ENCODE measurements around the gene GET4. TPM values are rescaled to one million over a fixed set of nuclear protein-coding genes. Genes with fewer than 3 reads are reported as not detected.

The GET4 gene
- total and polyA plus RNA-seq, 2 of the 13 experiments (the other 11 are each of a cell fraction or from before 2014, with no cell fraction given) = 28.2 to 35.2 TPM

DNA sequence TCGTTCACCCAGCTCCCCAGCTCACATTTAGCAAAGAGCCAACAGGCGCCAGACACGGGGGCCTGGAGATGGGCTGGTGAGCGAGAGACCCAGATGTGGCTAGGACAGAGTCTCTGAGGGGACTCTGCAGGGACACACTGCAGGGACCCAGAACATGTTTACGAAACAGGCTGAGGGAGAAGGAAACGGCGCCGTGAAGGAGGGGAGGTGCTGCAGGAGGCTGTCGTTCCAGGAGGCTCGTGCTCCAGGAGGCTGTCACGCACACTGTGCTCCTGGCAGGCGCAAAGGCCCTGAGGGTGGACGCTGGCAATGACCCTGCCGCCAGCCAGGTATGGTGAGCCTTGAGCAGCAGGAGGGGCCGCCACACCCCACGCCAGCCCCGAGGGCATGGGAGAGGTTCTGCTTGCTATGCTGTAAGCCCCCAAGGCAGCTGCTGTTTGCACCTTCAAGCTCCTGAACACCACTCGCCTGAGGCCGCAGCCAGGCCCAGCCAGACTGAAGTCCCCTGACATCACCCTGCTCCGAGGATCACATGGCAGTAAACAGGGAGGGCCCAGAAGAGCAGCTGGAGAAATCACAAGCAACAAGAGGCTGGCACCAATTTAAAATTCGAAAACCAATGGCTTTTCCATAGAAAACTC lies 50.8 kb downstream of the GET4 start (continued):
- TF ChIP-seq, protein P1, sequence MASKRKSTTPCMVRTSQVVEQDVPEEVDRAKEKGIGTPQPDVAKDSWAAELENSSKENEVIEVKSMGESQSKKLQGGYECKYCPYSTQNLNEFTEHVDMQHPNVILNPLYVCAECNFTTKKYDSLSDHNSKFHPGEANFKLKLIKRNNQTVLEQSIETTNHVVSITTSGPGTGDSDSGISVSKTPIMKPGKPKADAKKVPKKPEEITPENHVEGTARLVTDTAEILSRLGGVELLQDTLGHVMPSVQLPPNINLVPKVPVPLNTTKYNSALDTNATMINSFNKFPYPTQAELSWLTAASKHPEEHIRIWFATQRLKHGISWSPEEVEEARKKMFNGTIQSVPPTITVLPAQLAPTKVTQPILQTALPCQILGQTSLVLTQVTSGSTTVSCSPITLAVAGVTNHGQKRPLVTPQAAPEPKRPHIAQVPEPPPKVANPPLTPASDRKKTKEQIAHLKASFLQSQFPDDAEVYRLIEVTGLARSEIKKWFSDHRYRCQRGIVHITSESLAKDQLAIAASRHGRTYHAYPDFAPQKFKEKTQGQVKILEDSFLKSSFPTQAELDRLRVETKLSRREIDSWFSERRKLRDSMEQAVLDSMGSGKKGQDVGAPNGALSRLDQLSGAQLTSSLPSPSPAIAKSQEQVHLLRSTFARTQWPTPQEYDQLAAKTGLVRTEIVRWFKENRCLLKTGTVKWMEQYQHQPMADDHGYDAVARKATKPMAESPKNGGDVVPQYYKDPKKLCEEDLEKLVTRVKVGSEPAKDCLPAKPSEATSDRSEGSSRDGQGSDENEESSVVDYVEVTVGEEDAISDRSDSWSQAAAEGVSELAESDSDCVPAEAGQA (IDR thresholded peaks at IDR 0.05; ENCODE audit: low read depth) = 0 out of 2 replicates have a peak, but pooled peaks have one; percentile 19
- TF ChIP-seq, protein P1 (CRISPR knock-in tag; IDR thresholded peaks at IDR 0.05; ENCODE audit: borderline replicate concordance) = no peak
- no peak for TF ChIP-seq HCFC1 (IDR thresholded peaks at IDR 0.05; ENCODE audit: low read depth, low read length)

GRCh38 chr7:929311-929711 lies 53.0 kb downstream of the GET4 start:
- no TSS peak for BruUV-seq (replicated peaks)
- CTCF ChIA-PET (ENCODE audit: low intra/inter-chr PET ratio, low total read pairs) = no interaction called here
- no peak for TF ChIP-seq E2F5 (CRISPR knock-in tag; conservative IDR thresholded peaks at IDR 0.05)
- TF ChIP-seq TBX3 (IDR thresholded peaks at IDR 0.05; ENCODE audit: borderline replicate concordance) = no peak
- TF ChIP-seq, protein P2, sequence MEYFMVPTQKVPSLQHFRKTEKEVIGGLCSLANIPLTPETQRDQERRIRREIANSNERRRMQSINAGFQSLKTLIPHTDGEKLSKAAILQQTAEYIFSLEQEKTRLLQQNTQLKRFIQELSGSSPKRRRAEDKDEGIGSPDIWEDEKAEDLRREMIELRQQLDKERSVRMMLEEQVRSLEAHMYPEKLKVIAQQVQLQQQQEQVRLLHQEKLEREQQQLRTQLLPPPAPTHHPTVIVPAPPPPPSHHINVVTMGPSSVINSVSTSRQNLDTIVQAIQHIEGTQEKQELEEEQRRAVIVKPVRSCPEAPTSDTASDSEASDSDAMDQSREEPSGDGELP (IDR thresholded peaks at IDR 0.05; ENCODE audit: borderline replicate concordance, low read depth) = no peak
- 0 out of 2 replicates have a peak, but pooled peaks have one; percentile 30 for TF ChIP-seq ZBTB38 (CRISPR knock-in tag; IDR thresholded peaks at IDR 0.05)
- TF ChIP-seq, protein P3, sequence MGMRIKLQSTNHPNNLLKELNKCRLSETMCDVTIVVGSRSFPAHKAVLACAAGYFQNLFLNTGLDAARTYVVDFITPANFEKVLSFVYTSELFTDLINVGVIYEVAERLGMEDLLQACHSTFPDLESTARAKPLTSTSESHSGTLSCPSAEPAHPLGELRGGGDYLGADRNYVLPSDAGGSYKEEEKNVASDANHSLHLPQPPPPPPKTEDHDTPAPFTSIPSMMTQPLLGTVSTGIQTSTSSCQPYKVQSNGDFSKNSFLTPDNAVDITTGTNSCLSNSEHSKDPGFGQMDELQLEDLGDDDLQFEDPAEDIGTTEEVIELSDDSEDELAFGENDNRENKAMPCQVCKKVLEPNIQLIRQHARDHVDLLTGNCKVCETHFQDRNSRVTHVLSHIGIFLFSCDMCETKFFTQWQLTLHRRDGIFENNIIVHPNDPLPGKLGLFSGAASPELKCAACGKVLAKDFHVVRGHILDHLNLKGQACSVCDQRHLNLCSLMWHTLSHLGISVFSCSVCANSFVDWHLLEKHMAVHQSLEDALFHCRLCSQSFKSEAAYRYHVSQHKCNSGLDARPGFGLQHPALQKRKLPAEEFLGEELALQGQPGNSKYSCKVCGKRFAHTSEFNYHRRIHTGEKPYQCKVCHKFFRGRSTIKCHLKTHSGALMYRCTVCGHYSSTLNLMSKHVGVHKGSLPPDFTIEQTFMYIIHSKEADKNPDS (CRISPR knock-in tag; IDR thresholded peaks at IDR 0.05) = no peak
- TF ChIP-seq ZSCAN22 (CRISPR knock-in tag; IDR thresholded peaks at IDR 0.05) = no peak

More at GRCh38 chr7:929311-929711, 53.0 kb downstream of the GET4 start:
- peaks cover 69% of the 10 kb centered on the region for H3K4me1 ChIP-seq (ENCODE audit: insufficient read depth, low read length)
- H4K20me1 ChIP-seq (ENCODE audit: insufficient read depth, low read length) = no peaks in the 10 kb centered on the region
- in situ Hi-C loops (cut with HindIII; ENCODE audit: extremely low pct_ligation_motif_present, low pct_unique_long_range_greater_than_20kb) = no loop called here
- 87% methylated on average over 14 of the region's 14 CpGs for WGBS (ENCODE audit: low lambda C conversion rate)
- no peaks in the 10 kb centered on the region for H3K36me3 ChIP-seq (replicated peaks in 1 of 2; ENCODE audit: control insufficient read depth in 1 of 2, insufficient read depth in 2 of 2, low read length in 2 of 2)
- no peak overlapping the region for H3K27ac ChIP-seq (ENCODE audit: extremely low read length, insufficient read depth, low read length)
- POLR2A ChIA-PET = interaction anchor here (0.9 to 1.4 kb wide), 2 partner anchors 38 to 48 kb away, joined by 3 read pairs; no protein-coding TSS in a partner anchor
- H2AFZ ChIP-seq (ENCODE audit: low read length) = no peak overlapping the region
- DNase-seq (ENCODE audit: low spot score) (peak; percentile 36), ATAC-seq (no peak), FAIRE-seq (no peak)
- H3K79me2 ChIP-seq (ENCODE audit: insufficient read depth, low read length) = no peaks in the 10 kb centered on the region
- no peaks in the 10 kb centered on the region for H3K27me3 ChIP-seq (ENCODE audit: control insufficient read depth in 1 of 2, insufficient read depth in 2 of 2, low read length in 2 of 2)
- intact Hi-C loops (cut with micrococcal nuclease; ENCODE audit: unreplicated experiment) = no loop called here
- H3K9me3 ChIP-seq (ENCODE audit: low read length) = no peaks in the 10 kb centered on the region
- H3K9ac ChIP-seq (ENCODE audit: insufficient read depth, low read depth, low read length) = no peak overlapping the region
- H3K4me3 ChIP-seq (replicated peaks in 1 of 3; ENCODE audit: insufficient read depth in 1 of 3, low read depth in 2 of 3, low read length in 3 of 3) = no peak overlapping the region
- no peak overlapping the region for H3K4me2 ChIP-seq (ENCODE audit: low read depth, low read length)

Data from HepG2 (cell line).